Measurements from ENCODE around the gene S100A3.

The S100A3 gene

DNA sequence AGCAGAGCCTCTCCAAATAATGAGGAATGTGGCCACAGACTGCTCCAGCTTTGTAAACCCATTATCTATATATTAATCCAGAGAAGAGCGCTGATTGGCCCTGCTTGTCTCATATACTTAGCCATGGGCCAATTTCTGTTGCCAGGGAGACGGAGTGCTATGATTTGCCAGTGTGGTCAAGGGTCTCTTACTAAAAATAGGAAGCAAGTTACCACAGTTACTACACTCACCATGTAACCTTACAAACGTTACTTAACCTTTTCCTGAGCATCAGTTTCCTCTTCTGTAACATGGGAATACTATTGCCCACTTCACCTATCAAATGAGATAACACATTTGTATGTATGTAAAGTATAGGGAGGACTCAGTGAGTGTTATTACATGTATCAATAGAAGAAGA is 24.3 kb upstream of the S100A3 start:
- Histone ChIP-seq H3K9me3 (ENCODE audit: insufficient read depth, low read length) (no peaks in the 10 kb centered on the region), H2AFZ (ENCODE audit: low read depth, low read length) (peak overlapping the region; percentile 53), H3K27ac (ENCODE audit: low read length) (peak overlapping the region; percentile 50), H3K79me2 (ENCODE audit: low read length) (no peaks in the 10 kb centered on the region), H3K9ac (ENCODE audit: low read length) (peak overlapping the region; percentile 40; the same call in 1 of the 2 replicates), H3K4me2 (ENCODE audit: low read length) (peak overlapping the region; percentile 65; the same call in 1 of the 2 replicates), H3K36me3 (replicated peaks; ENCODE audit: low read depth, low read length) (no peaks in the 10 kb centered on the region), H3K4me3 (ENCODE audit: low read length) (no peak overlapping the region), H4K20me1 (ENCODE audit: insufficient read depth, low read length) (no peaks in the 10 kb centered on the region), H3K27me3 (ENCODE audit: low read depth, low read length) (0 out of 2 replicates have a peak, but pooled peaks cover 5% of the 10 kb centered on the region), H3K4me1 (ENCODE audit: low read length) (peaks cover 38% of the 10 kb centered on the region)
- TF ChIP-seq, protein P1, sequence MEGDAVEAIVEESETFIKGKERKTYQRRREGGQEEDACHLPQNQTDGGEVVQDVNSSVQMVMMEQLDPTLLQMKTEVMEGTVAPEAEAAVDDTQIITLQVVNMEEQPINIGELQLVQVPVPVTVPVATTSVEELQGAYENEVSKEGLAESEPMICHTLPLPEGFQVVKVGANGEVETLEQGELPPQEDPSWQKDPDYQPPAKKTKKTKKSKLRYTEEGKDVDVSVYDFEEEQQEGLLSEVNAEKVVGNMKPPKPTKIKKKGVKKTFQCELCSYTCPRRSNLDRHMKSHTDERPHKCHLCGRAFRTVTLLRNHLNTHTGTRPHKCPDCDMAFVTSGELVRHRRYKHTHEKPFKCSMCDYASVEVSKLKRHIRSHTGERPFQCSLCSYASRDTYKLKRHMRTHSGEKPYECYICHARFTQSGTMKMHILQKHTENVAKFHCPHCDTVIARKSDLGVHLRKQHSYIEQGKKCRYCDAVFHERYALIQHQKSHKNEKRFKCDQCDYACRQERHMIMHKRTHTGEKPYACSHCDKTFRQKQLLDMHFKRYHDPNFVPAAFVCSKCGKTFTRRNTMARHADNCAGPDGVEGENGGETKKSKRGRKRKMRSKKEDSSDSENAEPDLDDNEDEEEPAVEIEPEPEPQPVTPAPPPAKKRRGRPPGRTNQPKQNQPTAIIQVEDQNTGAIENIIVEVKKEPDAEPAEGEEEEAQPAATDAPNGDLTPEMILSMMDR (IDR thresholded peaks at IDR 0.05; ENCODE audit: low read depth, low read length), result no peak
- no peak for TF ChIP-seq EZH2phosphoT487 (IDR thresholded peaks at IDR 0.05; ENCODE audit: low read depth)

DNA sequence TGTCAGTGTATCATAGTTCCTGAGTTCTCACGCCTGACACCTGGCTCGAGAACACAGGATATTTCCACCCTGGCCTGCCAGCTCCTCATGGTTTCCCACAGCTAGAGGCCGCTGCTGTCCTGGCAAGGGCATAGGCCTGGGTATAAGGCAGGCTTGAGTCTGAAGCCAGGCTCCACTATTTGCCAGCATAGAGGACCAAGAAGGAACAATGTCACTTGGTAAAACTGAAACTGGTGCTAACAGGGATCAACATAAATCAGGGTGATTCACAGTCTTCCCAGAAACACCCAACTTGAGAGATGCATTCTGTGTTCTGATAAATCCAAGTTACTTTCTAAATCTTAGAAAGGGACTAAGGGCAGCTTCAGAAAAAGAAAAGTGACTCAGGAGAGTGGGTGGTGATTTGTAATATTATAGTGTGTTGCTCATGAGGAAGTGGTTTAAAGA is 23.5 kb upstream of the S100A3 start:
- H3K9ac ChIP-seq (ENCODE audit: low read length), result peak overlapping the region; percentile 40
- peak overlapping the region; percentile 65 for H3K4me2 ChIP-seq (ENCODE audit: low read length)
- H4K20me1 ChIP-seq (ENCODE audit: insufficient read depth, low read length), result no peaks in the 10 kb centered on the region
- peaks cover 43% of the 10 kb centered on the region for H3K4me1 ChIP-seq (ENCODE audit: low read length)
- no peaks in the 10 kb centered on the region for H3K36me3 ChIP-seq (replicated peaks; ENCODE audit: low read depth, low read length)
- 0 out of 2 replicates have a peak, but pooled peaks cover 5% of the 10 kb centered on the region for H3K27me3 ChIP-seq (ENCODE audit: low read depth, low read length)
- H3K9me3 ChIP-seq (ENCODE audit: insufficient read depth, low read length), result no peaks in the 10 kb centered on the region
- H3K4me3 ChIP-seq (ENCODE audit: low read length), result peak overlapping the region; percentile 18; the same call in 1 of the 2 replicates
- TF ChIP-seq EZH2phosphoT487 (IDR thresholded peaks at IDR 0.05; ENCODE audit: low read depth), result no peak
- TF ChIP-seq, protein P1 (IDR thresholded peaks at IDR 0.05; ENCODE audit: low read depth, low read length), result peak; percentile 99
- H3K27ac ChIP-seq (ENCODE audit: low read length), result peak overlapping the region; percentile 50
- H3K79me2 ChIP-seq (ENCODE audit: low read length), result no peaks in the 10 kb centered on the region
- peak overlapping the region; percentile 53 for H2AFZ ChIP-seq (ENCODE audit: low read depth, low read length)

DNA sequence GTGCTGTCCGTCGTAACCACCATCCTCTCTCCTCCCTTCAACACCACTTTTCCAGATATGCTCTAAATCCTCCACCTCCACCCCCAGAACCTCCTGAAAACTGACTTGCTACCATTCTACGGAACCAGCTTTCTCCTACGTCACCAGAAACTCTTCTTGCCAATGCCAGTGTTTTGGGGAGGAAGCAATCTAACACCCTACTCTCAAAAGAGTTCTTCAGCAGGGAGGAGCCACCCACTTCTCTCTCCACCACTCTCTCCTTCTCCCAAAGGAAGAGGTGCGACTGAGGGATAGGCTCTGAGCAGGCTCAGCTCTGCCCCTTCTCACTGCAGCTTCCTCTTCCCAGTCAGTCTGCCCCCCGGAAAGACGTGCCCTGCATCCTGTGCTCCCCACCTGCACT is 22.6 kb upstream of the S100A3 start:
- no peaks in the 10 kb centered on the region for H3K79me2 ChIP-seq (ENCODE audit: low read length)
- 0 out of 2 replicates have a peak, but pooled peaks cover 5% of the 10 kb centered on the region for H3K27me3 ChIP-seq (ENCODE audit: low read depth, low read length)
- peak overlapping the region; percentile 61; the same call in 1 of the 2 replicates for H2AFZ ChIP-seq (ENCODE audit: low read depth, low read length)
- H4K20me1 ChIP-seq (ENCODE audit: insufficient read depth, low read length), result no peaks in the 10 kb centered on the region
- peaks cover 41% of the 10 kb centered on the region for H3K4me1 ChIP-seq (ENCODE audit: low read length)
- TF ChIP-seq EZH2phosphoT487 (IDR thresholded peaks at IDR 0.05; ENCODE audit: low read depth), result no peak
- TF ChIP-seq, protein P1 (IDR thresholded peaks at IDR 0.05; ENCODE audit: low read depth, low read length), result no peak
- H3K9ac ChIP-seq (ENCODE audit: low read length), result no peak overlapping the region
- peak overlapping the region; percentile 65 for H3K4me2 ChIP-seq (ENCODE audit: low read length)
- H3K27ac ChIP-seq (ENCODE audit: low read length), result no peak overlapping the region
- H3K36me3 ChIP-seq (replicated peaks; ENCODE audit: low read depth, low read length), result no peaks in the 10 kb centered on the region
- H3K9me3 ChIP-seq (ENCODE audit: insufficient read depth, low read length), result no peaks in the 10 kb centered on the region
- H3K4me3 ChIP-seq (ENCODE audit: low read length), result no peak overlapping the region

DNA sequence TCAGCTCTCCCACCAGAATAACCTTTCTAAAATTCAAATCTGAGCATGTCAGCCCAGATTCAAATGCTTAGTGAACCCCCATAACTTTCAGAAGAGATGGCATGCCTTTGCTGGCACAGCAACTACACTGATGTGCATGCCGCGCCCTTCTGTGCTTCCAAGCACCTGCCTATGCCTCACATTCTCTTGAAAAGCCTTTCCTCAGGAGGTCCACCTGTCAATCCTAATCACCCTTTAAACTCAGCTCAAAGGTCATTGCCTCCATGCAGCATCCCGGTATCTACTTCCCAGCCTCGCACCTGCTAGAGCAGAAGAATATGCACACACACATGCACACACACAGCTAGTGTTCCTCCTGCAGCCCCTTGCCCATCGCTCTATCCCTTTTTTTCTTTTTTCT is 21.8 kb upstream of the S100A3 start:
- TF ChIP-seq, protein P1 (IDR thresholded peaks at IDR 0.05; ENCODE audit: low read depth, low read length), result no peak
- TF ChIP-seq EZH2phosphoT487 (IDR thresholded peaks at IDR 0.05; ENCODE audit: low read depth), result no peak
- peaks cover 48% of the 10 kb centered on the region for H3K4me1 ChIP-seq (ENCODE audit: low read length)
- no peak overlapping the region for H3K4me3 ChIP-seq (ENCODE audit: low read length)
- H3K27ac ChIP-seq (ENCODE audit: low read length), result no peak overlapping the region
- H3K27me3 ChIP-seq (ENCODE audit: low read depth, low read length), result 0 out of 2 replicates have a peak, but pooled peaks cover 5% of the 10 kb centered on the region
- no peak overlapping the region for H3K4me2 ChIP-seq (ENCODE audit: low read length)
- H3K79me2 ChIP-seq (ENCODE audit: low read length), result no peaks in the 10 kb centered on the region
- H2AFZ ChIP-seq (ENCODE audit: low read depth, low read length), result no peak overlapping the region
- no peaks in the 10 kb centered on the region for H4K20me1 ChIP-seq (ENCODE audit: insufficient read depth, low read length)
- H3K36me3 ChIP-seq (replicated peaks; ENCODE audit: low read depth, low read length), result no peaks in the 10 kb centered on the region
- no peak overlapping the region for H3K9ac ChIP-seq (ENCODE audit: low read length)
- H3K9me3 ChIP-seq (ENCODE audit: insufficient read depth, low read length), result no peaks in the 10 kb centered on the region
